Measurements from ENCODE around the gene LILRA1.
"Not testable (repeated sequence)": the region's sequence is repeated elsewhere in the genome, so short reads cannot be mapped to it uniquely, and the experiment has no call there.

Gene LILRA1

DNA sequence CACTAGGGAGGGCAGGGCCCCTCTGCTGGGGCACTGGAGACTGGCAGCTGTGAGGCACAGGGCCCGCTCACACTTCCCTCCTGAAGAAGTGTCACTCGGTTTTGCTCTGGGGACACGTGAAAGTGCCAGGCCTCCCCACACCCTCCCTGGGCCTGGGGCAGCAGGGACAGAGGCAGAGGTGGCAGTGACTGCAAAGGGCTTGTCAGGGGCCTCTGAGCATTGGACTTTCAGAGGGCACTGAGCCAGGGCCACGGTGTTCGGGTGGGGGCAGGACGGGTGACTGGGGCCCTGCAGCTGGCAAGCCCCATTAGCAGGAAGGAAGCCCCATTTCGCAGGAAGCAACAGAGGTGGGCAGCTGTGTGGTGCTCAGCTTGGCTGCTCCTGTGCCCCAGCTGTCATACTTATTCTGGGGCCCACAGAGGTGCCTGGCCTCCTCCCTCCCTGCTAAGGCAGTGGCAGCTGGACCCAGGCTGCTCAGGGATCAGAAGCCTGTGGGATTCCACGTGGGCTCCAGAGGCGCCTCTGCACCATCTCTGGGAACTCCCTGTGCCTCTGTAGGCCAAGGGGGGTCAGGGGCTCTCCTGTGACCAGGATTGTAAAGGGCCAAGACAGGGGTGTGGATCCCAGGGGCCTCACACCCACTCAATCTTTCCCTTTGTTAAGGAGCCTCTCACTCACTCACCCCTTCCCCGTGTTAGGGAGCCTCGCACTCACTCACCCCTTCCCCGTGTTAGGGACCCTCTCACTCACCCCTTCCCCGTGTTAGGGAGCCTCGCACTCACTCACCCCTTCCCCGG, 31.7 kb downstream of the LILRA1 start:
- not testable (repeated sequence) for DNase-seq

DNA sequence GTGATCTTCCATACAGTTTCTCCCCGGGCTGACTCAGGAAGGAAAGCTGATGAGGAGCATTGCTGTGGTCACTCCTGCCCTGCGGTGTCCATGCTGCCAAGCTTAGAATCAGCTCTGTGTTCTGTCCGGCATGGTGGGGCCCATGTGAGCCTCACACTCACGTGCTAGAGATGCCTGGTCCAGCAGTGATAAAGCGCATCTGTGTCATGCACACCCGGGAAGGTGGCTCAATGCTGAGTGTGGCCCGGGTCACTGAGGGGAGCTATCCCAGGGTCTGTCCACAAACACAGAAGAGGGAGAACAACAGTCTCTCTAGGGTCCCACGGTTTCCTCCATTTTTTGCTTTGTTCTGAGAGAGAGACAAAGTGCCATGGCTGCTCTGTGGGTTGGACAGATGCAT, 33.3 kb downstream of the LILRA1 start:
- DNase-seq = no peak

DNA sequence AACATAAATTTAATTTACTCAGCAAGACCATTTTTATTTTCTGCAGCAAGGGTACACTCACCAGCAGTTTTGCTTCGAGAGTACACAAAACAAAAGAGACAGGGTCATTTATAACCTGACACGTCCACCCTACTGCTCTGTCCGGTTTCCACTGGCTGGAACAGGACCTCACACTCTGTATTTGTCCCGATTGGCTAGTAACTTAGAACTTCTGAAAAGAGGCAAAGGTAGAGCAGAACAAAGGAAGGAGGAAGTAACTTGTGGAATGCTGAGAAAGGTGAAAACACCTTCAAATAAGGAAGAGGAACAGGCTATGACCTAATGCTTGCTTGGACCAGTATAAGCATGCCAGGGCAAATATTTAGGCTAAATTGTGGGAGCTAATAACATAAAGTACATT, 34.5 kb downstream of the LILRA1 start:
- not testable (repeated sequence) for DNase-seq

DNA sequence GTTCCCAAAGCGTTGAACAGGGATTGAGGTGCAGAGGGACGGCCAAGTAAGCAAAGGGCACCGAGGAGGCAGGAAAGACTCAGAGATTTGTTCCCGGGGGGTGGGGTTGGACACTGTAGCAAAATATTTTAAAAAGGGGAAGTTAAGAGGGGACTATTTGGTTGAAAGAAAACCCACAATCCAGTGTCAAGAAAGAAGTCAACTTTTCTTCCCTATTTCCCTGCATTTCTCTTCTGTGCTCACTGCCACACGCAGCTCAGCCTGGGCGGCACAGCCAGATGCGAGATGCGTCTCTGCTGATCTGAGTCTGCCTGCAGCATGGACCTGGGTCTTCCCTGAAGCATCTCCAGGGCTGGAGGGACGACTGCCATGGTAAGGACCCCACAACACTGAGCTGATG, 36.8 kb downstream of the LILRA1 start, which contains the start of gene LILRB1:
LILRB1 (plus strand) TSS at position 223 of the 400 bp plus-strand sequence. CDS start 590 bp downstream, outside the sequence.
- peak; percentile 75 to 81 (median 77) for DNase-seq

DNA sequence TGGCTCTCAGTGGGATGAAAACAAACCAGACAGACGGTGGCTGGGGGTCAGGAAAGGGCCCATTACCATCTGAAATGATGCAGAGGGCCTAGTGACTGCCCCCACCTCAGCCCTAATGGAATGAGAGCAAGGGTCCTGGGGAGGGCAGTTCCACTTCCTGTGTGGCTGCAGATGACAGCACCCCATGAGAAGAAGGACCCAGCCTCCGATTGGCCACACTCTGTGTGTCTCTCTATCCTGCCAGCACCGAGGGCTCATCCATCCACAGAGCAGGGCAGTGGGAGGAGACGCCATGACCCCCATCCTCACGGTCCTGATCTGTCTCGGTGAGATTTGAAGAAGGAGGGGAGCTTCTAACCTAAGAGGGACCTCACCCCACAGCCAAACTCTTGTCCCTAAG, 37.4 kb downstream of the LILRA1 start:
- DNase-seq = peak in 2 of 3 donors; percentile 26 to 41

DNA sequence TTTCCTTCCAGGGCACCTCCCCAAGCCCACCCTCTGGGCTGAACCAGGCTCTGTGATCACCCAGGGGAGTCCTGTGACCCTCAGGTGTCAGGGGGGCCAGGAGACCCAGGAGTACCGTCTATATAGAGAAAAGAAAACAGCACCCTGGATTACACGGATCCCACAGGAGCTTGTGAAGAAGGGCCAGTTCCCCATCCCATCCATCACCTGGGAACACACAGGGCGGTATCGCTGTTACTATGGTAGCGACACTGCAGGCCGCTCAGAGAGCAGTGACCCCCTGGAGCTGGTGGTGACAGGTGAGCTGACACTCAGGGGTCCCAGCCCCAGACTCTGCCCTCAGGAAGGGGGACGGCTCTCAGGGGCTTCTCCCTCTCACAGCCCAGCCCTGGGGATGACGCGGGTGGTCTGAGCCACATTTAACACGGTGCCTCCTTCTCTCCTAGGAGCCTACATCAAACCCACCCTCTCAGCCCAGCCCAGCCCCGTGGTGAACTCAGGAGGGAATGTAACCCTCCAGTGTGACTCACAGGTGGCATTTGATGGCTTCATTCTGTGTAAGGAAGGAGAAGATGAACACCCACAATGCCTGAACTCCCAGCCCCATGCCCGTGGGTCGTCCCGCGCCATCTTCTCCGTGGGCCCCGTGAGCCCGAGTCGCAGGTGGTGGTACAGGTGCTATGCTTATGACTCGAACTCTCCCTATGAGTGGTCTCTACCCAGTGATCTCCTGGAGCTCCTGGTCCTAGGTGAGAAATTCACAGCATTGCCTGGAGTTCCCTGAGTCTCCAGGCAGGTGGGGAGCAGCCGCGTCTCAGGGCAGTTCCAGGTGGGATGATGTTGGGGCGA, 38.3 kb downstream of the LILRA1 start:
- peak; percentile 36 to 64 (median 44) for DNase-seq

DNA sequence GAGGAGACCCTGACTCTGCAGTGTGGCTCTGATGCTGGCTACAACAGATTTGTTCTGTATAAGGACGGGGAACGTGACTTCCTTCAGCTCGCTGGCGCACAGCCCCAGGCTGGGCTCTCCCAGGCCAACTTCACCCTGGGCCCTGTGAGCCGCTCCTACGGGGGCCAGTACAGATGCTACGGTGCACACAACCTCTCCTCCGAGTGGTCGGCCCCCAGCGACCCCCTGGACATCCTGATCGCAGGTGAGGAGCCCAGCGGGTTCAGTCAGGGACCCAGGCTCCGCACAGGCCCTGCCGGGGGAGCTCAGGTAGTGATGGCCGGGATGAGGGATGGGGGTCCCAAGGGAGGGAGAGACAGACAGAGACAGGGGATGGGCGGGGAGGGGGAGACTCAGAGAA, 39.1 kb downstream of the LILRA1 start:
- not testable (repeated sequence) for DNase-seq

DNA sequence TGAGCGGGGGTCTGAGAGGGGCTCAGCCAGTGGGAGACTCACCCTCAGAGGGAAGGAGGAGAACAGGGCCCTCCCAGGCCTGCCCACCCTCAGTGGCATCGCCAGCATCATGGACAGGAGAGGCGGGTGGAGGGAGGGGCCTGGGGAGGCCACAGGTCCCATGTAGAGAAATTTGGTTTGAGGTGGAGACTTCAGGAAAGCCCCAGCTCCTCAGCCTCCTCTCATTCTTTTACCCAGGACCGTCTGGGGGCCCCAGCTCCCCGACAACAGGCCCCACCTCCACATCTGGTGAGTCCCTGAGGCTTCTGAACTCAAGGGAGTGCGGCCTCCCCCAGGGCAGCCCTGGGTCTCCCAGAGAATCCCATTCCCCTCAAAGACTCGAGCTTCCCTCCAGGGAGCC, 40.0 kb downstream of the LILRA1 start:
- DNase-seq = no peak

DNA sequence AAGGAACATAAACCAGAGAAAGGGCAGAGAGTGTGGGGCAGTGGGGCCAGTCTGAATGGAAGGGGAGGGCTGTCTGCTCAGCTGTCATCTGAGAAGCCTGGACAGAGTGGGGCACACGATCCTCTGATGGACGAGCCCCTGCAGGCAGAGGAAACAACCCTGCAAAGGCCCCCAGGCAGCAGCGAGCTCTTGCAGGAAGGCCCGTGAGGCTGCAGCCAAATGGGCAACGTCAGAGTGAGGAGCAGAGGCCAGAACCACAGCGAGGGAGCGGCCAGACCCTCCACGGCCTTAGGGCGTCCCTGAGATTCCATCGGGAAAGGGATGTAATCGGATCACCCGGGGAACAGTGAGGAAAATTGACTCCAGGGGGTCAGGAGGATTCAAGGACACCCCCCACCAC, 42.6 kb downstream of the LILRA1 start:
- not testable (repeated sequence) for DNase-seq

DNA sequence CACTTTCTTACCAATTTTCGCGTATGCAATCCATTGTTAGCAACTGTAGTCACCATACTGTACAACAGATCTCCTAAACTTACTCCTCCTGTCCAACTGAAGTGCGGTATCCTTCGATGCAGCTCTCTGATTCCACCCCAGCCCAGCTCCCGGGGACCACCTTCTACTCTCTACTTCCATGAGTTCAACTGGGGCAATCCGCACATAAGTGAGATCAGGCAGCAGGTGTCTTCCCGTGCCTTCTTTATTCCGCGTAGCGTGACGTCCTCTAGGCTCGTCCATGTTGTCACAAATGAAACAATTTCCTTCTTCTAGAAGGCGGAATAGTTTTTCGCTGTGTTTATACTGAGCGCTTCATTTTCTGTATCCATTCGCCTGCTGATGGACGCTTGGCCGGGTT, 45.3 kb downstream of the LILRA1 start:
- no peak for DNase-seq

DNA sequence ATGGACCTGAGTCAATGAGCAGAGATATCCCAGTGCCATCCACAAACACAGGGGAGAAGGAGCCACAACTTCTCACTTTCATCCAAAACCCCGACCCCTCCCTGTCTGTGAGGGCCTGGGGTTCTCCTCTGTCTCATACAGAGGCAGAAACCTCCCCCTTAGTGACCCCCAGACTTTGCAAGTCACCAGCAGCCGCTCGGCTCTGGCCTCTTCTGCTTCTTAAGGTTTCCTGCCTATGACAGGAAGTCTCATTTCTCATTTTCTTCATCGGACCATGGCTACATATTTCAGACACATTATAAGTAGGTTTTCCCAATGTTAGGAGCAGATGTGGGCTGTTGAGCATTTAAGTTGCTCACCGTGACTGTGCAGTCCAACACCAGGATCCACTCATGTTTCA, 49.5 kb downstream of the LILRA1 start:
- peak; percentile 78 to 84 (median 82) for DNase-seq

DNA sequence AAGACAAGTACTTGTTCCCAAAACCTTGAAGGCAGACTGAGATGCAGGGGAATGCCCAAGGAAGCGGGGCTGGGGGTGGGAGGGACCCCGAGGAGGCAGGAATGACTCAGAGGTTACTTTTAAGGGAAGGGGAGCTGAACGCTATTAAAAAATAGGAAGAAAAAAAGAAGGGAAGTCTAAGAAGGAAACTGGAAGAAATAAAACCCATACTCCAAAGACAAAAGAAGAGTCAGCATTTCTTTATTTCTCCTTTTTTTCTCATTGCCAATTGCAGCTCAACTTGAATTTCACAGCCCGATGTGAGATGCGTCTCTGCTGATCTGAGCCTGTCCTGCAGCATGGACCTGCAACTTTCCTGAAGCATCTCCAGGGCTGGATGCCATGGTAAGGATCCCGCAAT, 50.2 kb downstream of the LILRA1 start:
- DNase-seq = peak; percentile 90 to 93 (median 92)

DNA sequence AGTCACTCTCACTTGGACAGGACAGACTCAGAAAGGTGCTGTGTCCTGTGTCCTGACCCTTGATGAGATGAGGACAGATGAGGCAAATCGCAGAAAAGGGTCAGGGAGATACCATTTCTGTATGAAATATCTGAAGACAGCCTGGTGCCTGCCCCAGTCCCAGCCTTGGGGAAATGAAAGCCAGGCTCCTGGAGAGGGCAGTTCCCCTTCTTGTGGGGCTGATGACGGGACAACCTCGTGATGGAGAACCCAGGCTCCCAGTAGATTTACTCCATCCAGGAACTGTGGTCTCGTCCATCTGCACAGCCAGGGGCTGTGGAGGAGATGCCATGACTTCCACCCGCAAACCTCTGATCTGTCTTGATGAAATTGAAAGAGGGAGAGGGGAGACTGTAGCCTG, 50.6 kb downstream of the LILRA1 start:
- DNase-seq = peak; percentile 93 to 94 (median 93)

DNA sequence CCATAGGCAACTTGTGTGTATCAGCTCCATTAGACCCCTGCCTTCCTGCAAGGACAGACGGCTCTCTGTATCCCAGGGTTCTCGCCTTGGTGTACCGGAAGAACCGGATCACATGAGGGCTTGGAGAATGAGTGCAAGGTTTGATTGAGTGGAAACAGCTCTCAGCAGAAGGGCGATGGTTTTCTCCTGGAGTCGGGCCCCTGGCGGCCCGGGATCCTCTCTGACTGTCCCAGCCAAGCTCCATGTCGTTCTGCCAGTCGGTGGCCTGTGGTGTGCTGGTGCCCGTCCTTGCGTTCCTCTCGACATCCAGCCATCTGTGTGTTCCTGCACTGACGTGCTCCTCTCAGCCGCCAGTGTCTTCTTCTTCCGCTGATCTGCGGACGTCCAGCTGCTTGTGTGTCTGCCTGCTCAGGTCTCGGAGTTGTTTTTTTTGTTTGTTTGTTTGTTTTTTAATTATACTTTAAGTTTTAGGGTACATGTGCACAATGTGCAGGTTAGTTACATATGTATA, 53.0 kb downstream of the LILRA1 start:
- no peak for DNase-seq

DNA sequence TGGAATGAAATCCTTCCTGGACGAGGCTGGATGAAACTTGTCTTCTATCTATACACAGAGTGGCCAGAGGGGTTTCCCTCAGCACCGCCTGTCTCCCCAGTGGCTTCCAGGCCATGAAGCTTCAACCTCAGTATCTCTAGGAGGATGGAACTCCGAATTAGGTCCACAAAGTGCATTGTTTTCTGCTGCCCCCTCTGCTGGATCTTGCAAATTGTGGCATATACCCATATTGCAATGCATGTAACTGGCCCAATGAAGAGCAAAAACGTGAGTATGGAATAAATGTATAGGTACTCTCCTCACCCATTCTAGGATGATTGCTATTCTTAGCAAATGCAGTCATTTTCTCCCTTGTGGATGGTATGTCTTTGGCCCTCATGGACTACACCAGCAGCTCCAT, 54.7 kb downstream of the LILRA1 start:
- DNase-seq = no peak

DNA sequence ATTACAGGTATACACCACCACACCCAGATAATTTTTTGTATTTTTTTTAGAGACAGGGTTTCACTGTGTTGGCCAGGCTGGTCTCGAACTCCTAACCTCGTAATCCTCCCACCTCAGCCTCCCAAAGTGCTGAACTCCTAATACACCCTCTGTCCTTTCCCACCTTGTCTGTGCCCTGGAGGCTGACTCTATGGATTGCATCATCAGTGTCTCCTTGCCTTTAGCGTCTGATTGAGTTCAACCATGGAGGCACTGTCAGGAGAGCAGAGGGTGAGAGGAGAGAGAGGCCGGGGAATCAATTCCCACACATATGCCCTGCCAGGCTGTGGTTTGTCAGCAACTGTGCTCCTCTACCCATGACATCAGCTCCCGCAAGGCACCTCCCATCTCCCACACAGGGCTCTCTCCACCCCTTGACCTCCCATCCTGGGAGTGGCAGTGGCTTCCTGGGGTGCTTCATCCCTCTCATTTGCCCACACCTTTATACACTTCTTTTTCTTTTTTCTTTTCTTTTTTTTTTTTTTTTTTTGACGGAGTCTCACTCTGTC, 56.8 kb downstream of the LILRA1 start:
- peak; percentile 71 to 82 (median 78) for DNase-seq

Data from suppressor macrophage treated with lipopolysaccharide for 1 hour (primary cell).